Progenitor cell of endocrine pancreas (in vitro differentiated cells): ENCODE data around the gene TKFC. TPM values are rescaled to one million over a fixed set of nuclear protein-coding genes. Genes with fewer than 3 reads are reported as not detected.

Experiments used
- DNase-seq: peaks from one replicate; pipeline ENCODE4 v3.0.0; 2021; ENCODE audit warnings: low spot score; ENCODE audit not compliant: unreplicated experiment
- H3K27ac Mint-ChIP-seq: 2 replicates; pipeline ENCODE4 v1.8.0; 2021; ENCODE audit warnings: mild to moderate bottlenecking, moderate library complexity, mixed read lengths
- H3K27me3 Mint-ChIP-seq: 2 replicates; pipeline ENCODE4 v1.8.0; 2021; ENCODE audit warnings: mixed read lengths
- H3K36me3 Mint-ChIP-seq: 2 replicates; pipeline ENCODE4 v1.8.0; 2022; ENCODE audit warnings: mixed read lengths; ENCODE audit not compliant: insufficient read depth
- H3K4me1 Mint-ChIP-seq: 2 replicates; pipeline ENCODE4 v1.8.0; 2021; ENCODE audit warnings: low read depth, mixed read lengths
- H3K4me3 Mint-ChIP-seq: 2 replicates; pipeline ENCODE4 v1.8.0; 2021; ENCODE audit warnings: low read depth, mild to moderate bottlenecking, moderate library complexity, mixed read lengths
- H3K9me3 Mint-ChIP-seq: 2 replicates; pipeline ENCODE4 v1.8.0; 2021; ENCODE audit warnings: low read depth, mixed read lengths
- total RNA-seq: library from RNA; stranded (reverse); gene quantifications from 2 replicates; pipeline ENCODE4 v1.2.1, GENCODE V29; 2021
- TF ChIP-seq, protein P1 (sequence below): fragments of 200-600 bp; sonication (generic); IDR thresholded peaks from one replicate; pipeline ENCODE4 v1.5.0; 2021; ENCODE audit warnings: antibody characterized with exemption, mild to moderate bottlenecking; ENCODE audit not compliant: unreplicated experiment

The TKFC gene
- total RNA-seq, 1 donor from 2014 or later: 78.8 TPM

GRCh38 chr11:61306221-61306620, 26.8 kb upstream of the TKFC start:
- H3K27me3 Mint-ChIP-seq: no peaks in the 10 kb centered on the region
- no peaks in the 10 kb centered on the region for H3K9me3 Mint-ChIP-seq
- no peak for DNase-seq
- H3K4me3 Mint-ChIP-seq: no peak overlapping the region
- H3K36me3 Mint-ChIP-seq: peaks cover 17% of the 10 kb centered on the region
- TF ChIP-seq, protein P1, sequence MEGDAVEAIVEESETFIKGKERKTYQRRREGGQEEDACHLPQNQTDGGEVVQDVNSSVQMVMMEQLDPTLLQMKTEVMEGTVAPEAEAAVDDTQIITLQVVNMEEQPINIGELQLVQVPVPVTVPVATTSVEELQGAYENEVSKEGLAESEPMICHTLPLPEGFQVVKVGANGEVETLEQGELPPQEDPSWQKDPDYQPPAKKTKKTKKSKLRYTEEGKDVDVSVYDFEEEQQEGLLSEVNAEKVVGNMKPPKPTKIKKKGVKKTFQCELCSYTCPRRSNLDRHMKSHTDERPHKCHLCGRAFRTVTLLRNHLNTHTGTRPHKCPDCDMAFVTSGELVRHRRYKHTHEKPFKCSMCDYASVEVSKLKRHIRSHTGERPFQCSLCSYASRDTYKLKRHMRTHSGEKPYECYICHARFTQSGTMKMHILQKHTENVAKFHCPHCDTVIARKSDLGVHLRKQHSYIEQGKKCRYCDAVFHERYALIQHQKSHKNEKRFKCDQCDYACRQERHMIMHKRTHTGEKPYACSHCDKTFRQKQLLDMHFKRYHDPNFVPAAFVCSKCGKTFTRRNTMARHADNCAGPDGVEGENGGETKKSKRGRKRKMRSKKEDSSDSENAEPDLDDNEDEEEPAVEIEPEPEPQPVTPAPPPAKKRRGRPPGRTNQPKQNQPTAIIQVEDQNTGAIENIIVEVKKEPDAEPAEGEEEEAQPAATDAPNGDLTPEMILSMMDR: no peak
- no peaks in the 10 kb centered on the region for H3K4me1 Mint-ChIP-seq
- H3K27ac Mint-ChIP-seq: no peak overlapping the region

GRCh38 chr11:61307354-61307753, 25.7 kb upstream of the TKFC start:
- no peak for DNase-seq
- H3K9me3 Mint-ChIP-seq: no peaks in the 10 kb centered on the region
- H3K4me3 Mint-ChIP-seq: no peak overlapping the region
- H3K36me3 Mint-ChIP-seq: peaks cover 18% of the 10 kb centered on the region
- H3K27me3 Mint-ChIP-seq: no peaks in the 10 kb centered on the region
- H3K4me1 Mint-ChIP-seq: no peaks in the 10 kb centered on the region
- TF ChIP-seq, protein P1: no peak
- H3K27ac Mint-ChIP-seq: no peak overlapping the region

DNA sequence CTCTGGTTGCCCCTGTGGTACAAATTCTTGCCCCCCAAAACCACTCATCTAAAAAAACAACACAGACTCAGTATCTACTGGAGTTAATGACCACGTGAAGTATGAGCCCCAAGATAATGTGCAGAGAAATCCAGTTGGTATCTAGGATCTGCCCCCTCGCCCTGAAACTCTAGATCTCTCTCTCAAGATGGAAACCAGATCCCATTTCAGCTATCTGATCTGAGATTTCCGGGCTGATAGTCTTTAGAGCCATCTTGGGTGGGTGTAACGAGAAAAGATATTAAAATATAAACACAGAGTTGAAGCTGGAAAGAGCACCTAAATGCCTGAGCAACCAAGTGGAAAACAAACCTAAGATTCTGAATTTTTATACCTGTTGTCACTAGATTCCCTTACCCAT, 23.9 kb upstream of the TKFC start:
- no peak overlapping the region for H3K27ac Mint-ChIP-seq
- TF ChIP-seq, protein P1: no peak

DNA sequence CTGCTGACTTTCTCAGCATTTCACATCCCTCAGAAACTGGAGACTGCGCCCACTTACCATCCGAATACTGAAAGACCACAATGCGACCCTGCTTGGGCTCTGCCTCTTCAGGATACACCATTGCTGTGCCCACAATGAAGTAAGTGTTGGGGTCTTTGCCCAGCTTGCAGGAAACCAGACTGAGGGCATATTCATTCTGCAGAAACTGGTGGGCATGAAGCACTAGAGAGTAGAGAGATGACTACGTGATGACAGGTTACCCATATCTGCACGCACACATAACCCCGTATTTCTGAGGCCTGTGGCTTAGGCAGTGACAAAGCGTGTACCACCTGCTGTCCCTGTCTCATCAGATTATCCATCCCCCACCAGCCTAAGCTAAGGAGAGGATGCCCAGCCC, 23.3 kb upstream of the TKFC start:
- TF ChIP-seq, protein P1: no peak
- H3K36me3 Mint-ChIP-seq: peaks cover 21% of the 10 kb centered on the region
- no peak for DNase-seq
- H3K27ac Mint-ChIP-seq: no peak overlapping the region
- H3K4me3 Mint-ChIP-seq: no peak overlapping the region
- no peaks in the 10 kb centered on the region for H3K9me3 Mint-ChIP-seq
- H3K27me3 Mint-ChIP-seq: no peaks in the 10 kb centered on the region
- H3K4me1 Mint-ChIP-seq: no peaks in the 10 kb centered on the region

More for the DNA sequence above, 23.9 kb upstream of the TKFC start:
- H3K27me3 Mint-ChIP-seq: no peaks in the 10 kb centered on the region
- peaks cover 21% of the 10 kb centered on the region for H3K36me3 Mint-ChIP-seq
- H3K4me1 Mint-ChIP-seq: no peaks in the 10 kb centered on the region
- H3K9me3 Mint-ChIP-seq: no peaks in the 10 kb centered on the region
- no peak for DNase-seq
- no peak overlapping the region for H3K4me3 Mint-ChIP-seq

DNA sequence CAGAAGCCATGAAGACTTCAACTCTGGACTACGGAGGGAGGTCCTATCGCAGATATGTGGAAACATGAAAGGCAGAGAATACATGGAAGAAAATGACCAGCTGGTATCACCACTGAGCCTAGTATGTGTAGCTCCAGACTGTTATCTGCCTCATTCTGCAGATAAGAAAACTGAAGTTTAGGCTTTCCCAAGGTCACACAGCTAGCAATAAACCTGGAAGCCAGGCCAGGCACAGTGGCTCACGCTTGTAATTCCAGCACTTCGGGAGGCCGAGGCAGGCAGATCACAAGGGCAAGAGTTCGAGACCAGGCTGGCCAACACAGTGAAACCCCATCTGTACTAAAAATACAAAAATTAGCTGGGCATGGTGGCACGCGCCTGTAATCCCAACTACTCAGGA, 22.3 kb upstream of the TKFC start:
- H3K27ac Mint-ChIP-seq: no peak overlapping the region
- no peaks in the 10 kb centered on the region for H3K4me1 Mint-ChIP-seq
- H3K36me3 Mint-ChIP-seq: peaks cover 18% of the 10 kb centered on the region
- TF ChIP-seq, protein P1: no peak
- H3K9me3 Mint-ChIP-seq: no peaks in the 10 kb centered on the region
- no peaks in the 10 kb centered on the region for H3K27me3 Mint-ChIP-seq
- DNase-seq: no peak
- no peak overlapping the region for H3K4me3 Mint-ChIP-seq
